GM19025 (cell line): ENCODE results near the gene MTHFD1.

Source experiments
- ATAC-seq: cut with Tn5 transposase; IDR thresholded peaks from one replicate; pipeline ENCODE4 v1.9.1; 2021; ENCODE audit warnings: mild to moderate bottlenecking, low read depth, moderate library complexity; ENCODE audit not compliant: unreplicated experiment

The MTHFD1 gene

GRCh38 chr14:64444984-64445845 is 57.1 kb downstream of the MTHFD1 start:
- peak; percentile 99 for ATAC-seq

DNA sequence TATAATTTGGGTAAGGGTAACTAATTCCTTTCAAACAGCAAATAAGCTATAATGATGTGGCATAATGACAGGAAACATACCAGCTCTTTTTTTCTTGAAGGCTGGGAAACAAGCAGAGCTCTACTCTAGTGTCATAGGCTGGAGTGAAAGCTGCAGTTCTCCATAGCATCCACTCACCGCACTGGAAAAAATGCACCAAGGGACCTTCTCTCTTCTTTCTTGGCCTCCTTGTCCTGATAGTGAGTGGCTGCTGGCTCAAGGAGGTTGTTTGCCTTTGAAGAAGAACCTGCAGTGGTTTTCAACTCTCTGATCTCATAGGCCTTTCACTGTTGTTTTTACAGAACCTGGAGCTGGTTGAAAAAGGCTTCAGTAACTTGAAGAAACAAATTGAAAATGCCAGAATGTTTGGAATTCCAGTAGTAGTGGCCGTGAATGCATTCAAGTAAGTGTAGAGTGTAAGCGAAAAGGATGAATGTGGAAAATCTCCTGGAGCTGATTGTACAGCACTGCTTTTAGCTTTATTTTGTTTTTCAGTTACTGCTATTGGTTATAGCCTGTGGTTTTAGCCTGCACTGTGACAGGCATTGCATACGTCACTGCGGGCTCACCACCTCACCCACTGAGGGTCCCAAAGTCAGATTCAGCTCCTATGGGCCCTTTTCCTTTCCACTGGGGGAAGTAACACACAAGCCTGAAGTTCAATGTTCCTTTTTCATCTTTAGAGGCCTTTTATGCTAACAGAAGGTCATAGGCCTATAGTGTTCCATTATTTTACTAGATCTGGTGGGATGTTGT is 59.9 kb downstream of the MTHFD1 start:
- no peak for ATAC-seq

- no peak for ATAC-seq
These were observed 62.1 kb downstream of the MTHFD1 start for GRCh38 chr14:64450255-64450654.

DNA sequence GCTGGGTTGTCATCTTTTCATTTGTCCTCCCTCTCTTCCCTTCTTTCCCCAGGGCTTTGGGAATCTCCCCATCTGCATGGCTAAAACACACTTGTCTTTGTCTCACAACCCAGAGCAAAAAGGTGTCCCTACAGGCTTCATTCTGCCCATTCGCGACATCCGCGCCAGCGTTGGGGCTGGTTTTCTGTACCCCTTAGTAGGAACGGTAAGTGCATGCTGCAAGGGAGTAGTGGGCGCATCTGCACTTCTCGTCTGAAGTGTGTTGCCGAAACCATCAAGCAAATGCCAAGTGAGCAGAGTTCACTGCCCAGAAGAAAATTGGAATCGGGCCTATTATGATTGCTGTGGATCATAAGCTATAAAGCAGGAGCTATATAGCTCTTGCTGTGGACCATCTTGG is 66.5 kb downstream of the MTHFD1 start:
- ATAC-seq = no peak

- ATAC-seq = no peak
These were observed 71.4 kb downstream of the MTHFD1 start for GRCh38 chr14:64459405-64460136.

GRCh38 chr14:64461221-64461620 is 73.1 kb downstream of the MTHFD1 start:
- no peak for ATAC-seq

- no peak for ATAC-seq
These were observed 75.0 kb downstream of the MTHFD1 start for GRCh38 chr14:64463195-64463594.

GRCh38 chr14:64463873-64464272 is 75.7 kb downstream of the MTHFD1 start:
- ATAC-seq = no peak

- peak; percentile 2 for ATAC-seq
These were observed 76.5 kb downstream of the MTHFD1 start for GRCh38 chr14:64464651-64465050.

GRCh38 chr14:64465191-64465822 is 77.2 kb downstream of the MTHFD1 start, which contains the start of gene AKAP5:
Gene AKAP5 (plus strand): TSS chr14:64465499. CDS start chr14:64468395, 2,896 bp downstream.
- ATAC-seq = peak; percentile 68

- ATAC-seq = no peak
These were observed 77.8 kb downstream of the MTHFD1 start for GRCh38 chr14:64465831-64466554.

- no peak for ATAC-seq
These were observed 78.9 kb downstream of the MTHFD1 start for GRCh38 chr14:64467101-64467500.

- ATAC-seq = no peak
These were observed 79.4 kb downstream of the MTHFD1 start for GRCh38 chr14:64467566-64467965.

DNA sequence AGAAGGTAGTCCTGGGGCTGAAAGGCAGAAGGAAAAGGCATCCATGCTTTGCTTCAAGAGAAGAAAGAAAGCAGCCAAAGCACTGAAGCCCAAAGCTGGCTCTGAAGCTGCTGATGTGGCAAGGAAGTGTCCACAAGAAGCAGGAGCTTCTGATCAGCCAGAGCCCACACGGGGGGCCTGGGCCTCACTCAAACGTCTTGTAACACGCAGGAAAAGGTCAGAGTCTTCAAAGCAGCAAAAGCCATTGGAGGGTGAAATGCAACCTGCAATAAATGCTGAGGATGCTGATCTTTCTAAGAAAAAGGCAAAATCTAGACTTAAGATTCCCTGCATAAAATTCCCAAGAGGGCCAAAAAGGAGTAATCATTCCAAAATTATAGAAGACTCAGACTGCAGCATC is 80.3 kb downstream of the MTHFD1 start:
- no peak for ATAC-seq

DNA sequence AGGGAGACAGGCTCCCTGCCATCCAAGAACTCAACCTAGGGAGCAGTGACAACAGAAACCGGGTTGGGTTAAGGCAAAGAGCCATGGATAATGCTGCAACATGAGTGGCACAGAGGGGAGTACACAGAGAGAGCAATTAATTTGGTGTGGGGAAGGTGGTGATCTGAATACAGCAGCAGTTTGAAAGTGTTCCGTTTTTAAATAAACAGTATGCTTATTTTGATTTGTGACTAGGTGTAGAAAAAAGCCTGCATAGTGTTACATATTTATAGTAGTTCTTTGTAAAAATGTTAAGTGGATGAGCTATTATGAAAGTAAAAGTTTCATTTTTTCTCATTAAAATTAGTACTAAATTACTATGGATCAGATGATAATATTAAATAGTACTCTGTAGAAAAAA is 85.9 kb downstream of the MTHFD1 start:
- ATAC-seq = no peak

GRCh38 chr14:64474698-64475097 is 86.5 kb downstream of the MTHFD1 start:
- ATAC-seq = no peak

DNA sequence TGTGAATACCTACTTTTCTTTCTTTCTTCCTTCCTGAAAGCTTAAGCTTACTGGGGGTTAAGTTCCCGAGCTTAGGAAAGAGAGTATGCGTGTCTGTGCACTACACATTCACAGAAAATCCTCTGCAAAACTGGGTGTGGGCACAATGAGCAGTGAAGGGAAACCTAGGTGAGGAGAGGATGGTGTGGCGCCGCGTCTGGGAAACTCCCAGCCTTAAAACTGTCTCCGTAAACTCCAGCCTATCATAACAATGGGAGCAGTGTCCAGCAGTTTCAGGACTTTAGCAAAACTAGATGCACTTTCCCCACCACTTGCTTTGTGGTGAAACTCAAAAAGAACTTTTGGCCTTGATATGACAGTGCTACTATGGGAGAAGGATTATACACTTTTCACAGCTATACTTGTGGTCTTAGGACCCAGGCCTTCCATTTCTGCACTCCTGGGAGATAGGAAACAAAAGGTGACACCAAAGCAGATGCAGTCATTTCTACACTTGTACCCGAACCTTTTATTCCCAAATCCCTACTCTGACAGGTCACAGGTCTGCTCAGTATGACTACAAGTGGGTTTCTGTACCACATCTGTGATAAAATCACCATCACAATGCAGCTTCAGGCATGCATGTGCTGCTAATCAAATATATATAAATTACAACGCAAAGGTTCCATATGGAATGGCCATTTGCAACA is 87.6 kb downstream of the MTHFD1 start:
- ATAC-seq = no peak

DNA sequence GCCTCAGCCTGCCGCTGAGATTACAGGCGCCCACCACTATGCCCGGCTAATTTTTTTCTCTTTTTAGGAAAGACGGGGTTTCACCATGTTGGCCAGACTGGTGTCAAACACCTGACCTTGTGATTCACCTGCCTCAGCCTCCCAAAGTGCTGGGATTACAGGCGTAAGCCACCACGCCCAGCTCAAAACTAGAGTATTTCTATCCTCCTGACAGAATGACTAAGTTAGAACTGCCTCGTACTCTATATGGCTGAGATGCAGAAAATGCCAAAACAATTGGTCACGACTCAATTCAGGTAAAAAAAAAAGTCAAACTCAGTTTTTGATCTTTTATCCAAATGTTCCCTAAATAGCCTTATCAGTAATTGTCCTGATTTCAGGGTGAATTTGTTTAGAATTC is 88.3 kb downstream of the MTHFD1 start:
- ATAC-seq = no peak

- no peak for ATAC-seq
These were observed 90.6 kb downstream of the MTHFD1 start for GRCh38 chr14:64478634-64479250.
